GM23338 (cell line): Measurements from ENCODE around the gene BRAF.

Source experiments
- CREB1 ChIP-seq: fragments of 250-450 bp; sonication (Bioruptor Pico); IDR thresholded peaks from 2 replicates; pipeline ENCODE4 v1.5.0; 2020; ENCODE audit warnings: low read depth, mild to moderate bottlenecking, moderate library complexity
- CTCF ChIP-seq, 2 experiments: fragments of 200-600 bp in 1 of 2; sonication (generic) in 1 of 2; conservative IDR thresholded peaks; 2 replicates each; pipeline versions ENCODE4 v1.5.1 to v1.6.1; 2016 to 2017; ENCODE audit warnings: antibody characterized with exemption in 2 of 2, low read depth in 2 of 2, mild to moderate bottlenecking in 2 of 2, moderate library complexity in 1 of 2
- EZH2 ChIP-seq: fragments of 200-600 bp; sonication (generic); IDR thresholded peaks from one replicate; pipeline ENCODE4 v1.8.0; 2017; ENCODE audit warnings: antibody characterized with exemption, mild to moderate bottlenecking, low read depth; ENCODE audit not compliant: unreplicated experiment
- EZH2phosphoT487 ChIP-seq: fragments of 200-600 bp; sonication (generic); IDR thresholded peaks from one replicate; pipeline ENCODE4 v1.8.1; 2018; ENCODE audit warnings: antibody characterized with exemption; ENCODE audit not compliant: unreplicated experiment
- JUNB ChIP-seq: IDR thresholded peaks from one replicate; pipeline ENCODE4 v1.6.1; 2016; ENCODE audit warnings: antibody characterized with exemption; ENCODE audit not compliant: unreplicated experiment
- POLR2AphosphoS5 ChIP-seq: IDR thresholded peaks from 2 replicates; pipeline ENCODE4 v1.6.1; 2016; ENCODE audit warnings: antibody characterized with exemption, low read depth

DNA sequence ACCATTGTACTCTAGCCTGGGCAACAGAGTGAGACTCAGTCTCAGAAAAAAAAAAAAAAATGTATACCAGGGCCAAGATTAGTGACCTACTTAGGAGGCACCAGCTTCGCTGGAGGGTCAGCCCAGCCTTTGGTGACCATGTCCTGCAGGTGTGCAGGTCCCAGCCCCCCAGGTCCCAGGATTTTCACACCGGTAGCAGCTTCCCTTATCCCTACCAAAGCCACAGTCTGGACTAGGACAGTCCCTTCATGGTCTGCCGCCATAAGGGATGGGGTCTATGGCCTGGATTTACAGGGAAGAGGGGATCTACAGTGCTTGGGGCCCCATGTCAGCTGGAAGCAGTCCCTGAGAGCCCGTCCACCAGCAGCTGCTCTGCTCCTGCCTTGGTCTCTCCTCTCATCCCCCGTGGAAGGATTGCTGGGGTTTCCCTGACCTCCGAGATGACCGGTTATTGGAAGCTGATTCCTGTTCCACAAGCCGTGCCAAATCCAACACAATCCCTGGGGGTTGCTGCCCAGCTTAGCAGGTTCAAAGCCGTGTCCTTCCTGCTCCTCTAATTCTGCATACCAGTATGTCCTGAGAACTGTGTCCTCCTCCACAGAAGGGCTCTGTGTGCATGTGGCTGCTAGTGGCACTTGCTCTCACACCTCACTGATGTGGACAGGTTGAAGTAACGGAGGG, 239.2 kb downstream of the BRAF start:
- TF ChIP-seq CTCF (conservative IDR thresholded peaks at IDR 0.05; ENCODE audit: low read depth in 2 of 2) (no peak), EZH2phosphoT487 (no peak), CREB1 (no peak), EZH2 (no peak), POLR2AphosphoS5 (no peak), JUNB (no peak)
